ENCODE data around the gene CDK6.

- TF ChIP-seq RFX5 (IDR thresholded peaks at IDR 0.05) (no peak), SMC3 (IDR thresholded peaks at IDR 0.05) (no peak), CTCF (IDR thresholded peaks at IDR 0.05) (no peak), PBX3 (IDR thresholded peaks at IDR 0.05) (no peak), POLR2A (IDR thresholded peaks at IDR 0.05; ENCODE audit: low read length) (no peak), ESRRA (IDR thresholded peaks at IDR 0.05; ENCODE audit: borderline replicate concordance, low read length) (no peak), MAFK (IDR thresholded peaks at IDR 0.05; ENCODE audit: partially characterized antibody) (no peak)
- TF ChIP-seq, protein P1, sequence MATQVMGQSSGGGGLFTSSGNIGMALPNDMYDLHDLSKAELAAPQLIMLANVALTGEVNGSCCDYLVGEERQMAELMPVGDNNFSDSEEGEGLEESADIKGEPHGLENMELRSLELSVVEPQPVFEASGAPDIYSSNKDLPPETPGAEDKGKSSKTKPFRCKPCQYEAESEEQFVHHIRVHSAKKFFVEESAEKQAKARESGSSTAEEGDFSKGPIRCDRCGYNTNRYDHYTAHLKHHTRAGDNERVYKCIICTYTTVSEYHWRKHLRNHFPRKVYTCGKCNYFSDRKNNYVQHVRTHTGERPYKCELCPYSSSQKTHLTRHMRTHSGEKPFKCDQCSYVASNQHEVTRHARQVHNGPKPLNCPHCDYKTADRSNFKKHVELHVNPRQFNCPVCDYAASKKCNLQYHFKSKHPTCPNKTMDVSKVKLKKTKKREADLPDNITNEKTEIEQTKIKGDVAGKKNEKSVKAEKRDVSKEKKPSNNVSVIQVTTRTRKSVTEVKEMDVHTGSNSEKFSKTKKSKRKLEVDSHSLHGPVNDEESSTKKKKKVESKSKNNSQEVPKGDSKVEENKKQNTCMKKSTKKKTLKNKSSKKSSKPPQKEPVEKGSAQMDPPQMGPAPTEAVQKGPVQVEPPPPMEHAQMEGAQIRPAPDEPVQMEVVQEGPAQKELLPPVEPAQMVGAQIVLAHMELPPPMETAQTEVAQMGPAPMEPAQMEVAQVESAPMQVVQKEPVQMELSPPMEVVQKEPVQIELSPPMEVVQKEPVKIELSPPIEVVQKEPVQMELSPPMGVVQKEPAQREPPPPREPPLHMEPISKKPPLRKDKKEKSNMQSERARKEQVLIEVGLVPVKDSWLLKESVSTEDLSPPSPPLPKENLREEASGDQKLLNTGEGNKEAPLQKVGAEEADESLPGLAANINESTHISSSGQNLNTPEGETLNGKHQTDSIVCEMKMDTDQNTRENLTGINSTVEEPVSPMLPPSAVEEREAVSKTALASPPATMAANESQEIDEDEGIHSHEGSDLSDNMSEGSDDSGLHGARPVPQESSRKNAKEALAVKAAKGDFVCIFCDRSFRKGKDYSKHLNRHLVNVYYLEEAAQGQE (IDR thresholded peaks at IDR 0.05): no peak
- TF ChIP-seq, protein P2, sequence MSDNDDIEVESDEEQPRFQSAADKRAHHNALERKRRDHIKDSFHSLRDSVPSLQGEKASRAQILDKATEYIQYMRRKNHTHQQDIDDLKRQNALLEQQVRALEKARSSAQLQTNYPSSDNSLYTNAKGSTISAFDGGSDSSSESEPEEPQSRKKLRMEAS (IDR thresholded peaks at IDR 0.05): no peak
Measured at GRCh38 chr7:92794831-92795230, 41.5 kb downstream of the CDK6 start.

Measured in A549 (cell line).